GM23338 (cell line): ENCODE data around the gene ARHGDIA. TPM values are rescaled to one million over a fixed set of nuclear protein-coding genes. Genes with fewer than 3 reads are reported as not detected.
"Not testable (repeated sequence)": the region's sequence is repeated elsewhere in the genome, so short reads cannot be mapped to it uniquely, and the experiment has no call there.

ENCODE experiments used
- ATAC-seq: fragments of 200-7000 bp; cut with Tn5 transposase; 3 replicates; pipeline ENCODE4 v1.9.1; 2020
- DNase-seq: peaks from one replicate; pipeline ENCODE4 v3.0.0-alpha.2; 2015; ENCODE audit warnings: low spot score
- H2AFZ ChIP-seq: fragments of 200-600 bp; sonication (generic); 2 replicates; pipeline ENCODE4 v1.8.0; 2016; ENCODE audit warnings: antibody characterized with exemption, mild to moderate bottlenecking, moderate library complexity
- H3F3A ChIP-seq: fragments of 200-600 bp; sonication (generic); replicated peaks from 2 replicates; pipeline ENCODE4 v1.8.0; 2017; ENCODE audit warnings: antibody characterized with exemption, mixed run types, low read depth
- H3K27ac ChIP-seq: fragments of 200-600 bp; sonication (generic); 2 replicates; pipeline ENCODE4 v1.6.1; 2016; ENCODE audit warnings: low read depth
- H3K27me3 ChIP-seq: fragments of 200-600 bp; sonication (generic); 2 replicates; pipeline ENCODE4 v1.8.0; 2016; ENCODE audit warnings: mild to moderate bottlenecking, mixed run types, moderate library complexity; ENCODE audit not compliant: insufficient read depth
- H3K36me3 ChIP-seq: fragments of 200-600 bp; sonication (generic); 2 replicates; pipeline ENCODE4 v1.8.0; 2016; ENCODE audit warnings: mild to moderate bottlenecking; ENCODE audit not compliant: insufficient read depth
- H3K4me1 ChIP-seq: fragments of 200-600 bp; sonication (generic); 2 replicates; pipeline ENCODE4 v1.8.0; 2016; ENCODE audit warnings: mild to moderate bottlenecking, moderate library complexity; ENCODE audit not compliant: insufficient read depth
- H3K4me2 ChIP-seq: fragments of 200-600 bp; sonication (generic); 2 replicates; pipeline ENCODE4 v1.7.1; 2017; ENCODE audit warnings: mixed run types
- H3K4me3 ChIP-seq: fragments of 200-600 bp; sonication (generic); 2 replicates; pipeline ENCODE4 v1.6.1; 2016; ENCODE audit warnings: mixed run types
- H3K79me2 ChIP-seq: fragments of 200-600 bp; sonication (generic); replicated peaks from 2 replicates; pipeline ENCODE4 v1.8.0; 2017; ENCODE audit warnings: mild to moderate bottlenecking; ENCODE audit not compliant: insufficient read depth
- H3K9me2 ChIP-seq: fragments of 200-600 bp; sonication (generic); 2 replicates; pipeline ENCODE4 v1.8.0; 2017; ENCODE audit not compliant: insufficient read depth
- H4K20me1 ChIP-seq: fragments of 200-600 bp; sonication (generic); replicated peaks from 2 replicates; pipeline ENCODE4 v1.8.0; 2017; ENCODE audit warnings: mild to moderate bottlenecking; ENCODE audit not compliant: insufficient read depth
- H3K27ac Mint-ChIP-seq: 2 replicates; pipeline ENCODE4 v1.8.0; 2020; ENCODE audit warnings: inconsistent platforms, mild to moderate bottlenecking, moderate library complexity, mixed read lengths
- H3K27me3 Mint-ChIP-seq: 3 replicates; pipeline ENCODE4 v1.8.0; 2022; ENCODE audit warnings: low read depth, mild to moderate bottlenecking, moderate library complexity, mixed read lengths, inconsistent platforms; ENCODE audit not compliant: insufficient read depth, poor library complexity
- H3K36me3 Mint-ChIP-seq: 3 replicates; pipeline ENCODE4 v1.8.0; 2021; ENCODE audit warnings: low read depth, mild to moderate bottlenecking, inconsistent platforms, moderate library complexity, mixed read lengths
- H3K4me1 Mint-ChIP-seq: 3 replicates; pipeline ENCODE4 v1.8.0; 2020; ENCODE audit warnings: mild to moderate bottlenecking, inconsistent platforms, mixed read lengths
- H3K4me3 Mint-ChIP-seq: 3 replicates; pipeline ENCODE4 v1.8.0; 2021; ENCODE audit warnings: moderate library complexity, mild to moderate bottlenecking, inconsistent platforms, mixed read lengths
- H3K9me3 Mint-ChIP-seq: 3 replicates; pipeline ENCODE4 v1.8.0; 2020; ENCODE audit warnings: moderate library complexity, mild to moderate bottlenecking, inconsistent platforms, mixed read lengths
- CREB1 ChIP-seq: fragments of 250-450 bp; sonication (Bioruptor Pico); IDR thresholded peaks from 2 replicates; pipeline ENCODE4 v1.5.0; 2020; ENCODE audit warnings: low read depth, mild to moderate bottlenecking, moderate library complexity
- CTCF ChIP-seq, 2 experiments: fragments of 200-600 bp in 1 of 2; sonication (generic) in 1 of 2; conservative IDR thresholded peaks; 2 replicates each; pipeline versions ENCODE4 v1.5.1 to v1.6.1; 2016 to 2017; ENCODE audit warnings: antibody characterized with exemption in 2 of 2, low read depth in 2 of 2, mild to moderate bottlenecking in 2 of 2, moderate library complexity in 1 of 2
- ETS1 ChIP-seq: IDR thresholded peaks from 2 replicates; pipeline ENCODE4 v1.6.1; 2016; ENCODE audit warnings: antibody characterized with exemption
- EZH2 ChIP-seq: fragments of 200-600 bp; sonication (generic); IDR thresholded peaks from one replicate; pipeline ENCODE4 v1.8.0; 2017; ENCODE audit warnings: antibody characterized with exemption, mild to moderate bottlenecking, low read depth; ENCODE audit not compliant: unreplicated experiment
- JUNB ChIP-seq: IDR thresholded peaks from one replicate; pipeline ENCODE4 v1.6.1; 2016; ENCODE audit warnings: antibody characterized with exemption; ENCODE audit not compliant: unreplicated experiment
- NANOG ChIP-seq: IDR thresholded peaks from 2 replicates; pipeline ENCODE4 v1.6.1; 2016; ENCODE audit warnings: antibody characterized with exemption, borderline replicate concordance
- POLR2AphosphoS5 ChIP-seq: IDR thresholded peaks from 2 replicates; pipeline ENCODE4 v1.6.1; 2016; ENCODE audit warnings: antibody characterized with exemption, low read depth
- STAT1 ChIP-seq: IDR thresholded peaks from one replicate; pipeline ENCODE4 v1.6.1; 2016; ENCODE audit warnings: antibody characterized with exemption; ENCODE audit not compliant: unreplicated experiment
- ZNF114 ChIP-seq: fragments of 250-450 bp; sonication (Bioruptor Pico); IDR thresholded peaks from 2 replicates; pipeline ENCODE4 v1.5.0; 2020; ENCODE audit warnings: mild to moderate bottlenecking, moderate library complexity
- ZNF331 ChIP-seq: fragments of 250-450 bp; sonication (Bioruptor Pico); IDR thresholded peaks from 2 replicates; pipeline ENCODE4 v1.5.0; 2020; ENCODE audit warnings: low read depth, mild to moderate bottlenecking, moderate library complexity
- ZNF462 ChIP-seq: fragments of 250-450 bp; sonication (Bioruptor Pico); IDR thresholded peaks from 2 replicates; pipeline ENCODE4 v1.5.0; 2020; ENCODE audit warnings: mild to moderate bottlenecking, moderate library complexity
- polyA plus RNA-seq: library from polyadenylated mRNA; unstranded; fragments of >200 nt; fragmentation: Nextera tagmentation; extraction: Ambion mirVana; gene quantifications from 2 replicates; pipeline ENCODE4 v1.2.1, GENCODE V29; 2016
- total RNA-seq: library from RNA; depleted of rRNA; stranded (reverse); fragments of >200 nt; shearing (Covaris generic); gene quantifications from 2 replicates; pipeline ENCODE4 v1.2.3, GENCODE V29; 2014

Gene ARHGDIA
- total and polyA plus RNA-seq, 2 experiments from 2014 or later: 125 to 140 TPM

GRCh38 chr17:81918832-81919545 is 47.9 kb upstream of the ARHGDIA start (continued):
- TF ChIP-seq ZNF462 (CRISPR knock-in tag): no peak
- no peak for TF ChIP-seq CTCF (conservative IDR thresholded peaks at IDR 0.05; ENCODE audit: low read depth in 2 of 2)
- TF ChIP-seq ZNF114 (CRISPR knock-in tag): no peak
- no peak for TF ChIP-seq CREB1
- no peak for TF ChIP-seq POLR2AphosphoS5
- no peak for TF ChIP-seq JUNB
- no peak for TF ChIP-seq NANOG
- no peak for TF ChIP-seq ETS1
- no peak for TF ChIP-seq STAT1
- TF ChIP-seq EZH2: no peak
- no peak for TF ChIP-seq ZNF331 (CRISPR knock-in tag)

GRCh38 chr17:81918333-81918669 is 47.2 kb upstream of the ARHGDIA start:
- not testable (repeated sequence) for H2AFZ ChIP-seq, H3K27me3 ChIP-seq, H3K9me2 ChIP-seq, H3K27ac ChIP-seq, H3K36me3 ChIP-seq, H3K9me3 Mint-ChIP-seq, DNase-seq
- peak overlapping the region; percentile 40; the same call in 1 of the 2 replicates for H3K27ac Mint-ChIP-seq
- H3K36me3 Mint-ChIP-seq: peaks cover 61% of the 10 kb centered on the region
- peaks cover 31% of the 10 kb centered on the region for H3K4me1 Mint-ChIP-seq
- H3K4me2 ChIP-seq: peak overlapping the region; percentile 75
- H3K4me3 ChIP-seq: peak overlapping the region; percentile 83
- peak overlapping the region; percentile 75 for H3K4me3 Mint-ChIP-seq
- peaks cover 10% of the 10 kb centered on the region for H3K4me1 ChIP-seq
- H3K27me3 Mint-ChIP-seq: peaks cover 37% of the 10 kb centered on the region
- H4K20me1 ChIP-seq: peaks cover 15% of the 10 kb centered on the region; the same call in 1 of the 2 replicates
- peaks cover 52% of the 10 kb centered on the region for H3K79me2 ChIP-seq
- H3F3A ChIP-seq: peaks cover 31% of the 10 kb centered on the region
- peak; percentile 40 for ATAC-seq
